ENCODE data around the gene SYNRG.
"Not testable (repeated sequence)": the region's sequence is repeated elsewhere in the genome, so short reads cannot be mapped to it uniquely, and the experiment has no call there.

Gene SYNRG

DNA sequence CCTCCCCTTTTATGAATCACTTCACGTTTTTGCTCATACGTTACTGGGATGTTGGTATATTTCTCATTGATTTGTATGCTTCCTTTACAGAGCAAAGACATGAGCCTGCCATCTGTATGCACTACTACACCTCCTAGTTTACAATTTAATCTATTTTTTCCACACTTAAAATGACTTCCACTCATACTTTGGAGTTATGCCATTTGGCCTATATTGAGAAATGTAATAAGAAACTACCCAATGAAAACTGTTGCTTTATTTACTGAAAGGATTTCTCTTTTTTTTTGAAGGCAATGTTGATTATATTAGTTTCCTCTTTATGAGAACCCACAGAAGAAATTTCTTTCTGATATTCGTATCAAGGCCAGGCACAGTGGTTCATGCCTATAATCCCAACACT lies 76.5 kb downstream of the SYNRG start:
- no peak for DNase-seq

- no peak for DNase-seq
These were observed 78.8 kb downstream of the SYNRG start for GRCh38 chr17:37530420-37530819.

- DNase-seq = no peak
These were observed 81.9 kb downstream of the SYNRG start for GRCh38 chr17:37527249-37527851.

DNA sequence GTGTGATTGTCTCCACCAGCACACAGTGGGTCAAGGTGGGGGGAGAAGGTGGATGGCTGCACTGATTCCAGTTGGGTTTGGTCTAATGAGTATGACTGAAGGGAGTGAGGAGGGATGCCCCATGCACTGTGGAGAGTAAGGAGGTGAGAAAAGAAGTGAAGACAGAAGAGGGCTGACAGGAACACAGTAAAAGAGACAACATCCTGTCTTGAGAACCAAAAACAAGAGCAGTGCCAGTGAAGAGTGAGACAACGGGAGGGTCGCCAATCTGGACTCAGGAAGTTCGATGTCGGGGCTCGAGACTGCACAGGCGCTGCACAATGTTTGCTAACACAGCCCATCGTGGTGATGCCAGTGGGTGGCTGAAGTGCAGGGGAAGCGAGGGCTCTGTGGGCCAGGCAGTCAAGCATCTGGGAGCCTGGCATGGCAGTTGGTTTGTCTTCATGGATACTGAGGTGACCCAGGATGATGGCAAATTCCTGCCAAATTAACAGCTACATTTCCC lies 85.5 kb downstream of the SYNRG start:
- DNase-seq = no peak

DNA sequence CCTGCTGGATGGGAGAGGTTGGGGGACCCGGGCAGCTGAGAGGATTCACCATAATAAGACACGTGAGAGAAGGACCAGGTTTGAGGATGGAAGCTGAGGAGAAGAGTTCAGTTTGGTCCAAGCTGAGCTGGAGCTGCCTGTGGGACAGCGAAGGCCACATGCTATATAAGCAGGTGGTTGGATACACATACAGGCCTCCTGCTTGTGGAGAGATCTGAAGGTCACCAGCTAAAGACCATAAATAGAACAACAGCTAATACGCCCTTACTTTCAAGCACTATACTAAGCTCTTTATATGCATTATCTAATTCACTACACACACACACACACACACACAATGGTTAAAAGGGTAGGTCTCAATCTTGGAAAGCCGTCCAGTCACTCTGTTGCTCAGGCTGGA lies 87.4 kb downstream of the SYNRG start:
- DNase-seq = no peak

DNA sequence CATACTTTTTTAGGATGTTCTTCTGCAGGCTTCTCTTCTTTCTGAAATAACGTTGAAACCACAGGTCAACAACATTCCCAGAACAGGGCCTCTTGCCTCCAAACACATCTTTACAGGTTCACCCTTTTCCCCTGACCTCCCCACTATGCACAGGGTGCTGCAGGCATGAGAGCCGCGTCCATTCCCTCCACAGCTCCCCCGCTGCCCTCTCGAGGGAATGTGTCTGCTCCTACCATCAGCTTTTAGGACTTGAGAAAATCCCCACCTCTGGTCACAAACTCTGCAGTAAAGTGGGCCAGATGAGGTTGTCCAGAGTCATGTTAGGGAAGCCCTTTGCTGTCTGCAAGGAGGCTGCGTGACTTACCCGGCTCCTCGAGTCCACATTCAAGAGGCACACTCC lies 89.0 kb downstream of the SYNRG start:
- no peak for DNase-seq

DNA sequence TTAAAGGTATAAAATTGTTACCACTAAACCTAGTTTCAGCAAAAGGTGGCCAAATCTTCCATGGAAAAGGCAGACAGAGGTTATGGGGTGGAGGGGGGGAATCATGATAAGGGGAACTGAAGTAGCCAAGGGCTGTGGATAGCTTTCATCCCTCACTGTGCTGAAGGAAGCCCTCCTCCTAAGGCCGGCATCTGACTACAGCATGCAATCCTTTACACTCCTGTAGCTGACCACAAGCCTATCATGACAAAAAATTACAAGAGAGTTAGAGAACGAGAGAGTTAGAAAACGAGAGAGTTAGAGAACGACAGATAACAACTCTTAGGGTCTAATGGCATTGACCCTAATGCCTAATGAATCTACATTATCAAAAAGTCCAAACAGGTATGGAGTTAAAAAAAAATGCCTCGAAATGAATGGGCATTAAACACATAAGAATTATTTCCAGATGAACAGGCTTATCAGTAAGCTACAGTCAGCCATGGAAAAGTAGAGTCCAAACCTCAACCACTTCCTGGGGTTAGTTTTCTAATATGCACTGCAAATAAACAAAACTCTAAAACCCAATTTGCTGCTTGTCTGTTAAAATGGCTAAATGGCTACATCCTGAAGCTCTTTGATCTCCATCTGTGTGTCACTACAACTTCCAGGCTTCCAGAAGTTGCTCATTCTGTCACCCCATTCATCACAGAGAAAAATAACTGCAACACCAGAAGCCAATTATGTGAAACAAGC lies 89.8 kb downstream of the SYNRG start:
- no peak for DNase-seq

DNA sequence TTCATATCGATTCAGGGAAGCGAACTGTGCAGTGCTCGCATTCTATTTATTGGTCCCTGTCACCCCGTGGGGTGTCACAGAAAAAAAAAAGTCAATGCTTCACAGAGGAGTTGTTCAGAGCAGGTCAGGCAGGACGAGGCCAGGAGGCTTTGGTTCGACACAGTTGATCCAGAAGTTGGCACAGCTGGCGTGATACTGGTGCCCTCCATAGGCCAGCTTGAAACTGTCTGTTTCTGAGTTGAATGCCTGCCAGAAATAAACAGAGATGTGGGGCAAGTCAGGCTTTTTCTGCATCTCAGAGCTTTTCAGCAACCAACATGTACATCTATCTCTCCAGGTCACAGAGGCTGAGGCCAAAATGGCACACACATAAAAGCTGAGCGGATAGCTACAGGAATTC lies 90.4 kb downstream of the SYNRG start:
- DNase-seq = no peak

GRCh38 chr17:37517881-37518280 lies 91.3 kb downstream of the SYNRG start:
- DNase-seq = no peak

DNA sequence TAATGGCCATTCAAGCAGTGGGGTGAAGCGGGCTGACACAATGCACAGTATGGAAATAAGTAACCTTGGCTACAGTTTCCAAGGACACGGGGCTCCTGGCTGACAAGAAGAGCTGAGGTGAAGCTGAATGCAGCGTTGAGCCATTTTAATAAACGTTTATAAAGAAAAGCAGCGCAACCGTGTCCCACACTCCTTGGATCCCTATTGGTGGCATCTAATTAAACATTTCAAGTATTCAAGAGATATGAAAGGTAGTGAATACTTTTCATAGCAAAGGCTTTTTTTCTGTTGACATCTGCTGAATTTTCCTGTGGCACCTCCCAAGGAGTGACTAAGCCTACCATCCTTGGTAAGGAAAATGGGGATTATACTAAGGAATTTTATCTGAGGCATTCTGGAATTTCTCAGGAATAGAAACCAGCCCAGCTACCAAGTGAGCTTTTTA lies 93.1 kb downstream of the SYNRG start:
- no peak for DNase-seq

DNA sequence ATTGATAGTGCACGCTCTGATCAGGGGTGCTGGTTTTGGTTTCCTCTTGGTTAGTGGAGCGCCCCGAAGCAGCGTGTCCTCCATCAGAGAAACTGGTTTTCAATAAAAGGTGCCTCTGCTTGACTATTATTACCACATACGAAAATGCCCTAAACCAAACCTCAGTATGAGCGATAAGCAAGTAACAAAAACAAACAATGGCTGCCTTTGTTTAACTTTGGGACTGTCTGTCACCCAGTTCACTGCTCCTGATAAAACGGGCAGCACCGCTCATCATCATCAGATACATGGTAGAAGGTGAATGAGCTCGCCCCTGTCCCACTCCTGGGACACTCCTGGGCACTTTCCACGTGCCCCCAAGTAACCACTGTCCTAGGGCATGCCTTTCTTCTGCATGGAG lies 95.5 kb downstream of the SYNRG start:
- no peak for DNase-seq

DNA sequence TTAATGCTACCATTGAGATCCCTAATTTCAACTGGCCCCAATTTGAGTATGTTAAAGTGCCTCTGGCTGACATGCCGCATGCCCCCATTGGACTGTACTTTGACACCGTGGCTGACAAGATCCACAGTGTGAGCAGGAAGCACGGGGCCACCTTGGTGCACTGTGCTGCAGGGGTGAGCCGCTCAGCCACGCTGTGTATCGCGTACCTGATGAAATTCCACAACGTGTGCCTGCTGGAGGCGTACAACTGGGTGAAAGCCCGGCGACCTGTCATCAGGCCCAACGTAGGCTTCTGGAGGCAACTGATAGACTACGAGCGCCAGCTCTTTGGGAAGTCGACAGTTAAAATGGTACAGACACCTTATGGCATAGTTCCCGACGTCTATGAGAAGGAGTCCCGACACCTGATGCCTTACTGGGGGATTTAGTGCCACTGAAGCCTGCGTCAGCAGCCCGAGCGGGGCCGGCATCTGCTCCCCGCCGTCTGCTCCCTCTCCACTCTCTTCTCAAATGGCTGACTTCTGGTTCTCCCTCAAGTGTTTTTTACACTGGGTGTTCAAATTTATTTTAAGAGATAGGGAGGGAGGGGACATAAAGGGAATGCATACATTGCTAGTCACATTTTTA lies 96.7 kb downstream of the SYNRG start:
- DNase-seq = no peak

- not testable (repeated sequence) for DNase-seq
These were observed 97.6 kb downstream of the SYNRG start for GRCh38 chr17:37511642-37512041.

DNA sequence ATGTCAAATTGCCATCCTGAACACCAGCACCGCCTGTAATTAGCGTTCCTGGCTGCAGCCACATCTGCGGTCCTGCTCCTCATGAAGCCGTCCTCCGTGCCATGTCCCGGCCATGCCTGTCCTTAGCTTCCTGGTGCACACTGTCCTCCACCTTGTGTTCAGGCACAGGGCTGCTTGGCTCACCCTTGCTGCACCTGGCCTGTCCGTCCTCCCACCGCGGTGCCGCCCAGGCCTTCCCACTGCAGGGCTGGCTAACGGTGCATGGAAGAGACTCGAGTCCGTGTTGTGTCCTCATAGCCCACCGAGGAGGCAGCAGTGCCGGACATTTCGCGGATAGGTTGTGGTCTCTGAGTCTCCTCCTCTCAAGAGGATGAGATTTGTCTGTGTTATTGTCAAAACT lies 99.2 kb downstream of the SYNRG start:
- no peak for DNase-seq

DNA sequence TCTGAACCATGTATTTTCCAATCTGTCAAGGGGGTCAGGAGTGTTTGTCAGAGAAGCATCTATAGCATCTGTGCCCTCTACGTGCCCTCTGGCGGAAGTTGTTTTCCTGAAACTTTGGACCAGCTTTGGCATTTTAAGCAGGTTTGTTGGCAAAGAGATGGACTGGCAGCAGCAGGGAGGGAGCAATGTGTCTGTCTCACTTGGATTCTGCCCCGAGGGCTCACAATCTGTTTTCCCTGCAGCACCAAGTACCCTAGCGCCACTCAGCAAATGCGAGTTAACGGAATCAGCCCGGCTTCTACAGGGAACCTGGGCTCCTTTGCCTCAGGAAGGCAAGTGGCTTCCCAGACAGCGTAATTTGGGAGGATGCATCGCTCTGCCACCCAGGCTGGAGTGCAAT lies 102.1 kb downstream of the SYNRG start:
- no peak for DNase-seq

GRCh38 chr17:37506678-37507077 lies 102.5 kb downstream of the SYNRG start:
- no peak for DNase-seq

DNA sequence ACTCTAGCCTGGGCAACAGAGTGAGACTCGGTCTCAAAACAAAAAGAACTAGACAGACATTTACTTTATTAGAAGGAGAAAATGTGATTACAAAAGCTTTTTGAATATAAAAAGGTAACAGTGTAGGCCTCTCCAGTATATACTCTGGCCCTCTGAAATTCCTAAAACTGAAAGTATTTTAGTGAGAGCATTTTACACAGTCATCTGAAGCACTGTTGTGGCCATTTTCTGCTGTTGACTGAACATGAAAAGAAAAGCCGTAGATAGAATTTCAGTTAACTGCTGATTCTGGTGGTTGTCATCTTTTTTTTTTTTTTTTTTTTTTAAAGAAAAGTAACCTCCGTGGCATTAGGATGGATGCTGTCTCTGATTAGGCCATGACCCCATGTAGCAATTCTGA lies 103.9 kb downstream of the SYNRG start:
- DNase-seq = no peak

GRCh38 chr17:37503148-37503547 lies 106.1 kb downstream of the SYNRG start:
- DNase-seq = no peak

DNA sequence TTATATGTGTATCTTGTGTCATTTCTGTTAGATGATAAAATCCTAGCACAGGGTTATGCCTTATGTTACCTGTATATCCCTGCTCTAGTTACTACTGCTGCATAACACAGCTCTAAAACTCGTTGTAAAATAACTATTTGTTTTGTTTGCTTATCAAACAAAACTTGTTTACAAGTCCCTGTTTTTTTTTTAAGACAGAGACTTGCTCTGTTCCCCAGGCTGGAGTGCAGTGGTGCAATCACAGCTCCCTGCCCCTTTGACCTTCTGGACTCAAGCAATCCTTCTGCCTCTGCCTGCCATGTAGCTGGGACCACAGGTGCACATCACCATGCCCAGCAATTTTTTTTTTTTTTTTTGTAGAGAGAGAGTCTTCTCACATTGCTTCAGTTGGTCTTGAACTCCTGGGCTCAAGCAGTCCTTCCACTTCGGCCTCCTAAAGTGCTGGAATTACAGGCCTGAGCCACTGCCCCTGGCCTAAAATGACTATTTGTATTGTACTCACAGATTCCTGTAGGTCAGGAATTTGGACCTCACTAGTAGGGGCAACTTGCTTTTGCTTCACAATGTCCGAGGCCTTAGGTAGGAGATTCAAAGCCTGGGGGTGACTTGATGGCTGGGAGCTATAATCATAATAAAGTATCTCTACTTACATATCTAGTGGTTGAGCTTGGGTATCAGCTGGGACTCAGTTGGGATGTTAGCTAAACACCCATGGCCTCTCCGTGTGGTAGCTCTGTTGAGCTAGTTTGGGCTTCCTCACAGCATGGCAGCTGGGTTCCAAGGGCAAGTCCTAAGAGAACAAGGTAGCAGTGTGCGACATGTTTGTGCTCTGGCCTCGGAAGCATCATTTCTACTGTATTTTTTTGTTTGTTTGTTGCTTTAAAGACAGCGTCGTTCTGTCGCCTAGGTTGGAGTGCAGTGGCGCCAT lies 106.9 kb downstream of the SYNRG start:
- DNase-seq = no peak

DNA sequence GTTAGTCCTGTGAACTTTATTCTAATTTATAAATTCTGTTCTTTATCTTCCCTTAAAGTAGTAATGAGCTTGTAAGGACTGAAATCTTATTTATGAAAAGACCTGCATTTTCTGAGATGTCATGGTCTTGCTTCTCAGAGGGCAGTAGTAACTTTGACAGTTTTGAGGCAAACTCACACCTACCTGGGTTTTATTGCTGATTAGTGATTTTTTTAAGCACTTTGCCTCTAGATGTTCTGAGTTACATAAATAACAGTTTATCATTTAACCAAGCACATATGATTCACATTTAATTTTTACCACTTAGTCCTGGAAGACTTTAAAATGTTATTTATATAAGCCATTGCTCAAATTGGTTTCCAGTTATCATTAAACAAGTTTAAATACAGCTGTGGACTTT lies 108.8 kb downstream of the SYNRG start:
- no peak for DNase-seq

DNA sequence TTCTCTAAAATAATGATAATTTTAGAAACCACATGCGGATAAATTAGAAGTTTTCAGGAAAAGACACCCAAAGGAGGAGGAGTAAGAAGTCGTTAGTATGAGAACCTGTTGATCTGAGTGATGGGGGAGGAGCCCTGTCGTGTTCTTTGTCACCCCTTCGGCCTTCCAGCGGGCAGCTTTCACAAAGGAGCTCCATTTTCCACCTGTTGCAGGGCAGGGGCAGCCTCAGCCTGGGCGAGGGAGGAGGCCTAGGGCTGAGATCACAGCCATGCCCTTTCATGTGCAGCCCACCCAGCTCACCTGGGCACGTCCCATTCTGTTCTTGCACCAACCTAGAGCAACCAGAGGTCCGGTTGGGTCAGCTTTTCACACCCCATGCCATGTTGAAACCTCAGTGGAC lies 114.2 kb downstream of the SYNRG start:
- no peak for DNase-seq

- DNase-seq = no peak
These were observed 114.8 kb downstream of the SYNRG start for GRCh38 chr17:37494401-37494831.
